Activated CD8-positive, alpha-beta T cell treated with anti-CD3 and anti-CD28 coated beads, Interleukin-2, amount 10 ng/mL, durations not matched to agents 7 days and 5 days (primary cell): Measurements from ENCODE around the gene CCDC18. TPM values are rescaled to one million over a fixed set of nuclear protein-coding genes. Genes with fewer than 3 reads are reported as not detected.

Experiments
- ATAC-seq: fragments of 150-1000 bp; cut with Tn5 transposase; one replicate; pipeline ENCODE4 v1.10.0; 2021; ENCODE audit warnings: moderate library complexity
- CTCF ChIA-PET: fragments of 350-600 bp; sonication (Branson Sonifier 250); formaldehyde crosslinking; loops from one replicate; lab custom pipeline; 2021; ENCODE audit warnings: antibody characterized with exemption; lab: Charles Lee
- POLR2A ChIA-PET: fragments of 350-600 bp; sonication (Branson Sonifier 250); formaldehyde crosslinking; loops from one replicate; lab custom pipeline; 2021; ENCODE audit warnings: antibody characterized with exemption; lab: Charles Lee
- DNase-seq: peaks from one replicate; pipeline ENCODE4 v3.0.0-alpha.2; 2020
- H3K27ac Mint-ChIP-seq: one replicate; pipeline ENCODE4 v1.8.0; 2021; ENCODE audit warnings: mild to moderate bottlenecking, mixed read lengths
- H3K27me3 Mint-ChIP-seq: one replicate; pipeline ENCODE4 v1.8.0; 2021; ENCODE audit warnings: low read depth, mixed read lengths
- H3K36me3 Mint-ChIP-seq: one replicate; pipeline ENCODE4 v1.8.0; 2021; ENCODE audit warnings: low read depth, mixed read lengths
- H3K4me1 Mint-ChIP-seq: one replicate; pipeline ENCODE4 v1.8.0; 2021; ENCODE audit warnings: low read depth, mixed read lengths
- H3K4me3 Mint-ChIP-seq: one replicate; pipeline ENCODE4 v1.8.0; 2021; ENCODE audit warnings: mild to moderate bottlenecking, mixed read lengths
- H3K9me3 Mint-ChIP-seq: one replicate; pipeline ENCODE4 v1.8.0; 2022; ENCODE audit warnings: mixed read lengths; ENCODE audit not compliant: insufficient read depth
- total RNA-seq, 2 experiments: library from RNA; stranded (reverse); gene quantifications; one replicate each; pipeline ENCODE4 v1.2.3, GENCODE V29; 2021

Gene CCDC18
- total RNA-seq, 2 experiments from 2014 or later = 33.1 to 36.3 TPM

- no peaks in the 10 kb centered on the region for H3K36me3 Mint-ChIP-seq
- ChIA-PET POLR2A (interaction anchor here (1.0 kb wide), 1 partner anchor 23 kb away, joined by 3 read pairs; the partner anchor contains the start of gene DR1), CTCF (no interaction called here)
- H3K27ac Mint-ChIP-seq = no peak overlapping the region
- no peaks in the 10 kb centered on the region for H3K4me1 Mint-ChIP-seq
- H3K27me3 Mint-ChIP-seq = no peaks in the 10 kb centered on the region
- no peak overlapping the region for H3K4me3 Mint-ChIP-seq
- DNase-seq (no peak), ATAC-seq (no peak)
- H3K9me3 Mint-ChIP-seq = no peaks in the 10 kb centered on the region
These were observed 141.2 kb downstream of the CCDC18 start for GRCh38 chr1:93321720-93322119.

- H3K9me3 Mint-ChIP-seq = no peaks in the 10 kb centered on the region
- no peaks in the 10 kb centered on the region for H3K4me1 Mint-ChIP-seq
- no peak overlapping the region for H3K27ac Mint-ChIP-seq
- no peaks in the 10 kb centered on the region for H3K27me3 Mint-ChIP-seq
- DNase-seq (no peak), ATAC-seq (no peak)
- CTCF ChIA-PET = interaction anchor here (1.0 kb wide), 1 partner anchor 18 kb away, joined by 3 read pairs; no protein-coding TSS in a partner anchor
- H3K4me3 Mint-ChIP-seq = no peak overlapping the region
- no peaks in the 10 kb centered on the region for H3K36me3 Mint-ChIP-seq
- POLR2A ChIA-PET = interaction anchor here (1.0 kb wide), 1 partner anchor 23 kb away, joined by 3 read pairs; the partner anchor contains the start of gene DR1
These were observed 141.8 kb downstream of the CCDC18 start for GRCh38 chr1:93322349-93322748.

- POLR2A ChIA-PET = no interaction called here
- no peak for ATAC-seq
These were observed 142.8 kb downstream of the CCDC18 start for GRCh38 chr1:93323185-93323820.

GRCh38 chr1:93324486-93325464, 144.3 kb downstream of the CCDC18 start:
- H3K27ac Mint-ChIP-seq = no peak overlapping the region
- no peaks in the 10 kb centered on the region for H3K9me3 Mint-ChIP-seq
- no peaks in the 10 kb centered on the region for H3K36me3 Mint-ChIP-seq
- DNase-seq (no peak), ATAC-seq (no peak)
- CTCF ChIA-PET = interaction anchor here (3.9 kb wide), 1 partner anchor 21 kb away, joined by 18 read pairs; no protein-coding TSS in a partner anchor
- no peak overlapping the region for H3K4me3 Mint-ChIP-seq
- H3K4me1 Mint-ChIP-seq = no peaks in the 10 kb centered on the region
- POLR2A ChIA-PET = interaction anchor here (1.1 kb wide), 1 partner anchor 20 kb away, joined by 6 read pairs; no protein-coding TSS in a partner anchor
- no peaks in the 10 kb centered on the region for H3K27me3 Mint-ChIP-seq

More at GRCh38 chr1:93323185-93323820, 142.8 kb downstream of the CCDC18 start:
- DNase-seq = no peak
- Mint-ChIP-seq H3K27me3 (no peaks in the 10 kb centered on the region), H3K4me3 (no peak overlapping the region), H3K4me1 (no peaks in the 10 kb centered on the region), H3K27ac (no peak overlapping the region), H3K36me3 (no peaks in the 10 kb centered on the region), H3K9me3 (no peaks in the 10 kb centered on the region)
- CTCF ChIA-PET = interaction anchor here (0.9 kb wide), 1 partner anchor 19 kb away, joined by 3 read pairs; no protein-coding TSS in a partner anchor

Other genes with a start within 250 kb of the CCDC18 start
- gene DIPK1A, start 219.3 kb upstream of the CCDC18 start, total RNA-seq = 10 to 100 TPM; 13.1 to 14.4 TPM
- 10 to 100 TPM; 56.4 to 63.2 TPM for gene MTF2, start 101.4 kb upstream of the CCDC18 start, total RNA-seq
- gene TMED5, start 311 bp upstream of the CCDC18 start, total RNA-seq = 10 to 100 TPM; 46.6 to 49.4 TPM
- gene DR1, start 165.2 kb downstream of the CCDC18 start, total RNA-seq = 10 to 100 TPM; 94.0 to 94.1 TPM